Duodenal mucosa (tissue), 2 donors: ENCODE results near the gene PIK3R5.

Experiments used
- H3K27ac ChIP-seq: one replicate; pipeline ENCODE4 v1.7.0; 2013; ENCODE audit warnings: low read depth, low read length
- H3K27me3 ChIP-seq, 2 donors: one replicate each; pipeline ENCODE4 v1.7.0; 2013; ENCODE audit warnings: low read length in 2 of 2, control low read depth in 1 of 2; ENCODE audit not compliant: insufficient read depth in 2 of 2, control insufficient read depth in 1 of 2
- H3K36me3 ChIP-seq, 2 donors: one replicate each; pipeline ENCODE4 v1.7.0; 2013; ENCODE audit warnings: low read length in 2 of 2, control low read depth in 1 of 2; ENCODE audit not compliant: insufficient read depth in 2 of 2, control insufficient read depth in 1 of 2
- H3K4me1 ChIP-seq, 2 donors: one replicate each; pipeline ENCODE4 v1.7.0; 2013; ENCODE audit warnings: low read length in 2 of 2, control low read depth in 1 of 2; ENCODE audit not compliant: insufficient read depth in 2 of 2, control insufficient read depth in 1 of 2
- H3K4me3 ChIP-seq, 2 donors: one replicate each; pipeline ENCODE4 v1.7.0; 2013; ENCODE audit warnings: low read length in 2 of 2, low read depth in 1 of 2
- H3K9ac ChIP-seq, 2 donors: one replicate each; pipeline ENCODE4 v1.7.0; 2013; ENCODE audit warnings: low read length in 2 of 2, low read depth in 1 of 2
- H3K9me3 ChIP-seq, 2 donors: one replicate each; pipeline ENCODE4 v1.7.0; 2013; ENCODE audit warnings: low read length in 2 of 2, control low read depth in 1 of 2; ENCODE audit not compliant: control insufficient read depth in 1 of 2

The PIK3R5 gene

DNA sequence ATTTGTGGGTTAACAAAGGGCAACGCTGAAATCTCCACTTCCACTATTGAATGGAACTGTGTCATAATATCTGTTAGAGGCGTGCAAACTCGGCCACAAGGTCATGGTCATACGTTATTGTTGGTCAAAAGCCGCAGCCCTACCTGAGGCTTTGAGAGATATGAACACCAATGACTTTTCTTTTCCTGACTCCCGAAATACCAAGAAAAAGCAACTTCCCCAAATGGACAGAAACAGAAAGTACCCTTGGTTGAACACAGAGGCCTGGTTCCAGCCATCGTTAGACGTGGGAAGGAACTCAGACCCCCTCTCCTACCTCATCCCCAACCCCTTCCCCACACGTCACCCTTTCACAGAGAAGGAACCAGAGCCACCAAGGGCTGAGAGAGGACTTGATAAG, 1.4 kb upstream of the PIK3R5 start:
- no peaks in the 10 kb centered on the region for H3K9me3 ChIP-seq
- peaks cover 8 to 10% of the 10 kb centered on the region in 2 donors for H3K27me3 ChIP-seq
- H3K4me1 ChIP-seq = peaks cover 0 to 5% of the 10 kb centered on the region in 2 donors
- H3K27ac ChIP-seq = peak overlapping the region; percentile 51
- no peaks in the 10 kb centered on the region for H3K36me3 ChIP-seq
- no peak overlapping the region for H3K4me3 ChIP-seq
- H3K9ac ChIP-seq = no peak overlapping the region

GRCh38 chr17:8964801-8965393, 610 bp downstream of the PIK3R5 start:
- Histone ChIP-seq H3K9ac (peak overlapping the region; percentile 49 to 58), H3K36me3 (no peaks in the 10 kb centered on the region), H3K4me3 (peak overlapping the region; percentile 68 to 72), H3K27me3 (peaks cover 8 to 10% of the 10 kb centered on the region in 2 donors), H3K9me3 (no peaks in the 10 kb centered on the region), H3K27ac (peak overlapping the region; percentile 44), H3K4me1 (peaks cover 0 to 9% of the 10 kb centered on the region in 2 donors)

GRCh38 chr17:8963647-8964258, 1.8 kb downstream of the PIK3R5 start:
- H3K36me3 ChIP-seq = no peaks in the 10 kb centered on the region
- peaks cover 0 to 9% of the 10 kb centered on the region in 2 donors for H3K4me1 ChIP-seq
- H3K9ac ChIP-seq = no peak overlapping the region
- H3K9me3 ChIP-seq = no peaks in the 10 kb centered on the region
- peaks cover 8% of the 10 kb centered on the region in 2 donors for H3K27me3 ChIP-seq
- H3K27ac ChIP-seq = no peak overlapping the region
- peak overlapping the region in 1 of 2 donors; percentile 48 for H3K4me3 ChIP-seq

- Histone ChIP-seq H3K9ac (no peak overlapping the region), H3K4me1 (peaks cover 0 to 9% of the 10 kb centered on the region in 2 donors), H3K36me3 (no peaks in the 10 kb centered on the region), H3K27me3 (peaks cover 5 to 8% of the 10 kb centered on the region in 2 donors), H3K4me3 (peak overlapping the region in 1 of 2 donors; percentile 48), H3K9me3 (no peaks in the 10 kb centered on the region), H3K27ac (no peak overlapping the region)
These were observed 2.5 kb downstream of the PIK3R5 start for GRCh38 chr17:8963014-8963413.

DNA sequence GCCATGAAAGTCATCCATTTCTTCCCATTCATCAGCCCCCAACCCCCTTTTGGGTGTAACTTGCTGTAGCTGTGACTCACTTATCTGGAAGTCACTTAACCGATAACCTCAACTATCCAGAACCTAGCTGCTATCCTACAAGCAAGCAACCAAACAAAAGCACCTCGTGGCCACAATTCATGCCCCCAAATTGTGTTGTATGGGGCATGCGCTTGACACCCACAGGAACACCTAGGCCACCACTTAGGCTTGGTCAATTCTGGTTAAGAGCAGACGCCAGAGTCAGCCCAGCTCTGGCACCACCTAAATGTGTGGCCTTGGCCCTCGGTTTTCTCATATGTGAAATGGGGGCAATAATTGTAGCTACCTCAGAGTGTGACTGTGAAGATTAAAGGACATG, 3.7 kb downstream of the PIK3R5 start:
- Histone ChIP-seq H3K36me3 (no peaks in the 10 kb centered on the region), H3K9ac (no peak overlapping the region), H3K9me3 (no peaks in the 10 kb centered on the region), H3K4me3 (no peak overlapping the region), H3K27ac (no peak overlapping the region), H3K4me1 (peaks cover 0 to 9% of the 10 kb centered on the region in 2 donors), H3K27me3 (peaks cover 5 to 8% of the 10 kb centered on the region in 2 donors)

GRCh38 chr17:8960325-8961140, 5.0 kb downstream of the PIK3R5 start:
- Histone ChIP-seq H3K36me3 (no peaks in the 10 kb centered on the region), H3K27me3 (peaks cover 5 to 8% of the 10 kb centered on the region in 2 donors), H3K4me1 (peaks cover 4 to 9% of the 10 kb centered on the region in 2 donors), H3K9ac (no peak overlapping the region), H3K27ac (no peak overlapping the region), H3K9me3 (no peaks in the 10 kb centered on the region), H3K4me3 (peak overlapping the region in 1 of 2 donors; percentile 21)

DNA sequence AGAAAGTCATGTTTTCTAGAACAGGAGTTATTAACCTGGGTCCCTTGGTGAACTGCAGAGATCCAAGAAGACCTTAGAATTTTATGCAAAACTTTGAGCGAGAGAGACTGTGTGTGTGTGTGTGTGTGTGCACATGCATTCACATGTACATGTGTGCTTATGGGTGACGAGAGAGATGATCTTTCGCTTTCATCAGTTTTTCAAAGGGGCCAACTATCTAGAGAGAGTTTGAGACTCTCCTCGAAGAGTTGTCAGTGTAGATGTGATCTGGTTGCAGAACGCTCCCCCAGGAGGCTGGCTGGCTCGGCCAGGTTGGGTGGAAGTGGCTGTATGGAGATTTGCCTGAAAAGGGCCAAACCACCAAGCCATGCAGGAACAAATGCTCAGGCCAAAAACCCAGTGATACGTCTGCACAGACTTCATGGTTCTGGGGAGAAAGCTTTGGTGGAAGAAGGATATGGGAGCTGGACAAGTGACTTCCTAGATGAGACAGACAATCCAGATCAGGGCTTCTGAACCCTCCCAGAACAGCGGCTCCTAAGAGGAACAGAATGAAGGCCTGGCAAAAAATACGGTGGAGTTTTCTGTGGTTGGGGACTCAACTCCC, 6.1 kb downstream of the PIK3R5 start:
- no peak overlapping the region for H3K27ac ChIP-seq
- no peaks in the 10 kb centered on the region for H3K36me3 ChIP-seq
- peaks cover 4% of the 10 kb centered on the region in 2 donors for H3K4me1 ChIP-seq
- no peak overlapping the region for H3K4me3 ChIP-seq
- no peaks in the 10 kb centered on the region for H3K9me3 ChIP-seq
- H3K27me3 ChIP-seq = peaks cover 0 to 3% of the 10 kb centered on the region in 2 donors
- H3K9ac ChIP-seq = no peak overlapping the region

- H3K27me3 ChIP-seq = no peaks in the 10 kb centered on the region
- H3K36me3 ChIP-seq = no peaks in the 10 kb centered on the region
- H3K9ac ChIP-seq = no peak overlapping the region
- no peak overlapping the region for H3K4me3 ChIP-seq
- H3K27ac ChIP-seq = no peak overlapping the region
- no peaks in the 10 kb centered on the region for H3K9me3 ChIP-seq
- peaks cover 4 to 8% of the 10 kb centered on the region in 2 donors for H3K4me1 ChIP-seq
These were observed 7.8 kb downstream of the PIK3R5 start for GRCh38 chr17:8957721-8958120.

- no peak overlapping the region for H3K4me3 ChIP-seq
- no peaks in the 10 kb centered on the region for H3K36me3 ChIP-seq
- H3K27me3 ChIP-seq = no peaks in the 10 kb centered on the region
- H3K9me3 ChIP-seq = no peaks in the 10 kb centered on the region
- H3K27ac ChIP-seq = no peak overlapping the region
- peaks cover 4 to 8% of the 10 kb centered on the region in 2 donors for H3K4me1 ChIP-seq
- H3K9ac ChIP-seq = no peak overlapping the region
These were observed 9.0 kb downstream of the PIK3R5 start for GRCh38 chr17:8956465-8956902.
